ENCODE data around the gene WBP2.

Gene WBP2

DNA sequence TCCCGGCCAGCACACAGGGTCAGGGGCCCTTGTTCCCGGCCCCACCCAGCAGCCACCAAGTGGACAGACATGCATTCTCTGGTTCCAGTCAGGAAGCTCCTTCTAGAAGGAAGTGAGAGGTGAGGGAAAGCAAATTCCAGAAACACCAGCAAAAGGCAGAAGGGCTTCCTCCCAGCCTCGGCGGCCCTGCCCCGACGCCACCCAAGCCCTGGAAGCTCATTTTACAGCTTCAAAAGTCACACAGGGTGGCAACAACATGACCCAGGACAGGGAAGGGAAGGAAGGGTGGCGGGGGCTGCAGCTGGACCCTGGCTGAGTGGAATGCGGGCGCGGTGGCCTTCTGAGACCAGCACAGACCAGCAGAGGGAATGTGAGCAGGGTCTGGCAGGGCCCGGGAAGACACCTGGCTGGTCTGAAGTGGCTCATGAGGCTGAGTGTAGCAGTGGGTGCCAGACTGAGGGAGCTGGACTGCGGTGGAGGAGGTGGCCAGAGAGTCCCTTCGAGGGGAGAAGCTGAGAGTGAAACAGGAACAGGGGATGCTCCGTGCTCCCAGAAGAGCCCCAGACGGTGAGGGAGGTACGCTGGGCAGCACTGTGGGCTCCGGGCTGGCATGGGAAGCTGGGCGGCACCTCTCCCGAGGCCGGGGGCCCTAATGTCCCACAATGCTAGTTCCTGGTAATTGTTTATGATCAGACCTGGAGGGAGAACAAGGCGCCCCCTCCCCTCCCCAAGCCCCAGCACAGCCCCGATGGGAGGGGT, 9.0 kb downstream of the WBP2 start:
- no peaks in the 10 kb centered on the region for H3K27me3 ChIP-seq (ENCODE audit: insufficient read depth, low read depth)
- TF ChIP-seq, protein P1, sequence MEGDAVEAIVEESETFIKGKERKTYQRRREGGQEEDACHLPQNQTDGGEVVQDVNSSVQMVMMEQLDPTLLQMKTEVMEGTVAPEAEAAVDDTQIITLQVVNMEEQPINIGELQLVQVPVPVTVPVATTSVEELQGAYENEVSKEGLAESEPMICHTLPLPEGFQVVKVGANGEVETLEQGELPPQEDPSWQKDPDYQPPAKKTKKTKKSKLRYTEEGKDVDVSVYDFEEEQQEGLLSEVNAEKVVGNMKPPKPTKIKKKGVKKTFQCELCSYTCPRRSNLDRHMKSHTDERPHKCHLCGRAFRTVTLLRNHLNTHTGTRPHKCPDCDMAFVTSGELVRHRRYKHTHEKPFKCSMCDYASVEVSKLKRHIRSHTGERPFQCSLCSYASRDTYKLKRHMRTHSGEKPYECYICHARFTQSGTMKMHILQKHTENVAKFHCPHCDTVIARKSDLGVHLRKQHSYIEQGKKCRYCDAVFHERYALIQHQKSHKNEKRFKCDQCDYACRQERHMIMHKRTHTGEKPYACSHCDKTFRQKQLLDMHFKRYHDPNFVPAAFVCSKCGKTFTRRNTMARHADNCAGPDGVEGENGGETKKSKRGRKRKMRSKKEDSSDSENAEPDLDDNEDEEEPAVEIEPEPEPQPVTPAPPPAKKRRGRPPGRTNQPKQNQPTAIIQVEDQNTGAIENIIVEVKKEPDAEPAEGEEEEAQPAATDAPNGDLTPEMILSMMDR (conservative IDR thresholded peaks at IDR 0.05; ENCODE audit: low read depth, low read length), result no peak
- H3K9ac ChIP-seq, result no peak overlapping the region
- H3K4me1 ChIP-seq (ENCODE audit: low read depth, poor library complexity, severe bottlenecking), result peaks cover 13% of the 10 kb centered on the region
- H3K27ac ChIP-seq, result no peak overlapping the region
- no peaks in the 10 kb centered on the region for H3K79me2 ChIP-seq (ENCODE audit: insufficient read depth, low read depth)
- no peaks in the 10 kb centered on the region for H4K20me1 ChIP-seq (ENCODE audit: insufficient read depth)
- H2AFZ ChIP-seq (ENCODE audit: low read depth), result no peak overlapping the region
- H3K4me3 ChIP-seq (IDR thresholded peaks at IDR 0.05; ENCODE audit: insufficient read depth, low read depth, low read length), result no peak overlapping the region
- H3K4me2 ChIP-seq, result no peak overlapping the region
- no peaks in the 10 kb centered on the region for H3K36me3 ChIP-seq (ENCODE audit: insufficient read depth)

DNA sequence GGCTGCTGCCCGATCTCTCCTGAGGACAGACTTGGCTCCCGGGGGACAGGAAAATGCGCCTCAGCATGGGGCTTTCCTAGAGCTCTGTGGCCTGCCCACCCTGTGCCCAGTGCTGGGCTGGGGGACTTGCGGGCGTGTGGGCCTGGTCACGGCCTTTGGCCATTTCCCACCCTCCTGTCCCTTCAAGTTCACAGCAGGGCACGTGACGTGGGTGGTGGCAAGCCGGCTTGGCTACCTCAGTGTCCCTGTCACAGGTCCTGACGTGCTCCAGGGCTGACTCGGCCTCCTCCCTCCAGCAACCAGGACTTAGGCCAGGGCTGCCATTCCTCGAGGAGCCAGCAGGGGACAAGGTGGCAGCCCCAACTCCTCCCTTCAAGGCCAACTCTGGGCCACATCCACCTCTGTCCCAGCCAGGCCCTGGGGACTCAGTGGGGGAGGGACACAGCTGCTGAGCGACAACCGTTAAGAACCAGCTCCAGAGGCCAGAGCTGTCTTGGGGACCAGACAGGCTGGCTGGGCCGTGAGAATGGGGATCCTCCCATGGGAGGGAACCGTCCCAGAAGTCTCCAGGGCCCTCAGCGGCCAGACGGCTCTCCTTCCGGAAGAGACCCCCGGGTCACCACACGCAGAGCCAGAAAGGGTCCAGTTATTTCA, 9.9 kb downstream of the WBP2 start:
- H3K9ac ChIP-seq, result no peak overlapping the region
- H3K27ac ChIP-seq, result no peak overlapping the region
- H4K20me1 ChIP-seq (ENCODE audit: insufficient read depth), result no peaks in the 10 kb centered on the region
- no peaks in the 10 kb centered on the region for H3K79me2 ChIP-seq (ENCODE audit: insufficient read depth, low read depth)
- H2AFZ ChIP-seq (ENCODE audit: low read depth), result no peak overlapping the region
- H3K36me3 ChIP-seq (ENCODE audit: insufficient read depth), result no peaks in the 10 kb centered on the region
- TF ChIP-seq, protein P1 (conservative IDR thresholded peaks at IDR 0.05; ENCODE audit: low read depth, low read length), result peak; percentile 83
- no peak overlapping the region for H3K4me3 ChIP-seq (IDR thresholded peaks at IDR 0.05; ENCODE audit: insufficient read depth, low read depth, low read length)
- H3K4me1 ChIP-seq (ENCODE audit: low read depth, poor library complexity, severe bottlenecking), result peaks cover 13% of the 10 kb centered on the region
- H3K4me2 ChIP-seq, result no peak overlapping the region; the same call in 1 of the 2 replicates
- H3K27me3 ChIP-seq (ENCODE audit: insufficient read depth, low read depth), result no peaks in the 10 kb centered on the region

DNA sequence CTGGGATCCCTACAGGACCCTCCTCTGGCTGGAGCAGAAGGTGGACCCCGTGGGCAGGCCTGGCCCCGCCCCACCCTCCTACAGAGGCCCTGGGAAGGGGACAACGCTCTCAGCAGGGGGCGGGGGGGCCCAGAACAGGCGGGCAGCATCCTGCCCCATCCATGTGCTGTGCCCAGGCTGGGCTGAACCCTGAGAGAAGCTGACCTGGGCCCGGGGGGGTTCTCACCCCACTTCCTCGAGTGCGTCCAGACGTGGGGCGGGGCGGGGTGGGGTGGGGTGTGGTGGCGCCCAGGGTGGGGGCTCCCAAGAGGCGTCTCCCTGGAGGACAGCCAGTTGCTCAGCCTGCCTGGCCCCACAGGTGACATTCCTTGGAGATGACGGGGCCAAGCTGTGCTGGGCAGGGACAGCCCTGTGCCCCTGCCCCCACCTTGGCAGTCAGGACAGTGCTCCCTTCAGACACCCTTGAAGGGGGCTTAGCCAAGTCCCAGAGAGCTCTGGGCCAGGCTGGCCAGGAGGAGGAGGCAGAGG, 10.5 kb downstream of the WBP2 start:
- Histone ChIP-seq H3K36me3 (ENCODE audit: insufficient read depth) (no peaks in the 10 kb centered on the region), H3K27ac (no peak overlapping the region), H3K27me3 (ENCODE audit: insufficient read depth, low read depth) (no peaks in the 10 kb centered on the region), H3K79me2 (ENCODE audit: insufficient read depth, low read depth) (no peaks in the 10 kb centered on the region), H3K4me3 (IDR thresholded peaks at IDR 0.05; ENCODE audit: insufficient read depth, low read depth, low read length) (no peak overlapping the region), H3K4me1 (ENCODE audit: low read depth, poor library complexity, severe bottlenecking) (peaks cover 13% of the 10 kb centered on the region), H2AFZ (ENCODE audit: low read depth) (no peak overlapping the region), H3K4me2 (no peak overlapping the region; the same call in 1 of the 2 replicates), H3K9ac (no peak overlapping the region), H4K20me1 (ENCODE audit: insufficient read depth) (no peaks in the 10 kb centered on the region)
- TF ChIP-seq, protein P1 (conservative IDR thresholded peaks at IDR 0.05; ENCODE audit: low read depth, low read length), result no peak

DNA sequence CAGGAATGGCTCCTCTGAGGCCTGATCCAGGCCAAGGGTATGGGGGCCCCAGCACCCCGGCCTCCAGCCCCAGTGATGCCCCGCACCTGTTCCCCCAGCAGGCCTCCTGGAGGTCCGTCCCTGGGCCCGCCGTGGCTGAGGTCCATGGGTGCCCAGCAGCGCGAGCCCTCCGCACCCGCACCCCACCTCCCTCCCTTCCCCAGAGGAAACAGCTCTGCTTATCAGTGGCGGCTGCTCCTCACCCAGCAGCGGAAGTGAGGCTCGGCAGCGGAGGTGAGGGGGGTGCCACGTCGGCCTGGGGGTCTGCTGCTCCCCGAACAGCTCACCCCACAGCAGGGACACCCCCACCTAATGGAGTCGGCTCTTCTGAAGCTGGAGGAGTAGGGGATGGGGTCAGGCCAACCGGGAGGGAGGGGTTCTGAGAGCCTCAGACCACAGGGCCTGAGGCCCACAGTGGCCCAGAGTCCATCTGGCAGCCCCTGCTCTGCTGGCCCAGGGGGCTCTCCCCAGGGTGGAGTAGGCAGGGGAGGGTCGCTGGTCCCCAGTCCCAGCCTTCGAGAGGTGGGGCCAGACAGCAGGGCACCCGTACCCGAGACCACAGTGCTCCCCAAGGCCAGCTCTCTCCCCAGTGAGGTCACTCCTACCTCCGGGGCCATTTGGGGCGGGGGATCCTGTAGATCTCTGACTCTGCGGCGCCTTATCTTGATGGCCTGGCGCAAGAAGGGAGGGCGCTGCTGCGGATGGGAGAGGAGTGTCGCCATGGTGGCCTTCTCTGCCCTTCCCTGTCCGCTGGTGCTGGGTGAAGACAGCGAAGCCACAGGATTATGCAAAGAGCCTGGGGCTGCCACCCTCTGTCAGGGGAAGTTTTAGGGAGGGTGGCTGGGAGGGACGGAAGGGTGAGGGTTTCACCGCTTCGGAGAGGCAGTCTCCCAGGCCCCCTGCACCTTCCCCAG, 11.3 kb downstream of the WBP2 start, which contains the start of gene UNC13D:
UNC13D (minus strand) TSS at position 828 of the 953 bp plus-strand sequence; CDS start at position 761, 67 bp downstream.
- H3K79me2 ChIP-seq (ENCODE audit: insufficient read depth, low read depth), result no peaks in the 10 kb centered on the region
- no peak within 1 kb of the TSS for H3K27ac ChIP-seq
- no peak within 1 kb of the TSS for H2AFZ ChIP-seq (ENCODE audit: low read depth)
- H3K9ac ChIP-seq, result no peak within 1 kb of the TSS
- no peaks in the 10 kb centered on the region for H4K20me1 ChIP-seq (ENCODE audit: insufficient read depth)
- no peaks in the 10 kb centered on the region for H3K36me3 ChIP-seq (ENCODE audit: insufficient read depth)
- no peaks in the 10 kb centered on the region for H3K27me3 ChIP-seq (ENCODE audit: insufficient read depth, low read depth)
- TF ChIP-seq, protein P1 (conservative IDR thresholded peaks at IDR 0.05; ENCODE audit: low read depth, low read length), result no peak
- H3K4me1 ChIP-seq (ENCODE audit: low read depth, poor library complexity, severe bottlenecking), result peaks cover 13% of the 10 kb centered on the region
- no peak within 1 kb of the TSS; the same call in 1 of the 2 replicates for H3K4me2 ChIP-seq
- no peak within 1 kb of the TSS for H3K4me3 ChIP-seq (IDR thresholded peaks at IDR 0.05; ENCODE audit: insufficient read depth, low read depth, low read length)

All from KMS-11 (cell line).